ENCODE results near the gene SEMA5B.
A peak's percentile ranks its signal among the peaks of the same experiment; 100 is the strongest.

SEMA5B gene

GRCh38 chr3:123027292-123028232 is at the start of gene SEMA5B:
Gene SEMA5B, minus strand, starts transcription at chr3:123027763. Its CDS starts 66,500 bp downstream, at chr3:122961263.
- Mint-ChIP-seq H3K27ac (peak within 1 kb of the TSS; percentile 18), H3K36me3 (no peaks in the 10 kb centered on the region), H3K27me3 (peaks cover 36% of the 10 kb centered on the region), H3K4me3 (peak within 1 kb of the TSS; percentile 88), H3K4me1 (ENCODE audit: low read depth) (peaks cover 14% of the 10 kb centered on the region), H3K9me3 (ENCODE audit: low read depth) (no peaks in the 10 kb centered on the region)

- no peak overlapping the region for H3K27ac Mint-ChIP-seq
- peaks cover 18% of the 10 kb centered on the region for H3K4me1 Mint-ChIP-seq (ENCODE audit: low read depth)
These were observed 49.2 kb upstream of the SEMA5B start for GRCh38 chr3:123076496-123077418.

GRCh38 chr3:123076112-123076495 is 48.5 kb upstream of the SEMA5B start:
- Mint-ChIP-seq H3K27ac (no peak overlapping the region), H3K4me1 (ENCODE audit: low read depth) (peaks cover 16% of the 10 kb centered on the region), H3K4me3 (no peak overlapping the region), H3K9me3 (ENCODE audit: low read depth) (no peaks in the 10 kb centered on the region), H3K36me3 (peaks cover 2% of the 10 kb centered on the region), H3K27me3 (no peaks in the 10 kb centered on the region)

More at GRCh38 chr3:123076496-123077418, 49.2 kb upstream of the SEMA5B start:
- Mint-ChIP-seq H3K27me3 (no peaks in the 10 kb centered on the region), H3K9me3 (ENCODE audit: low read depth) (no peaks in the 10 kb centered on the region), H3K36me3 (peaks cover 2% of the 10 kb centered on the region), H3K4me3 (no peak overlapping the region)

- no peak overlapping the region for H3K4me3 Mint-ChIP-seq
- H3K27ac Mint-ChIP-seq, result peak overlapping the region; percentile 4
- no peaks in the 10 kb centered on the region for H3K9me3 Mint-ChIP-seq (ENCODE audit: low read depth)
- peaks cover 16% of the 10 kb centered on the region for H3K4me1 Mint-ChIP-seq (ENCODE audit: low read depth)
- H3K27me3 Mint-ChIP-seq, result no peaks in the 10 kb centered on the region
- H3K36me3 Mint-ChIP-seq, result peaks cover 2% of the 10 kb centered on the region
These were observed 47.8 kb upstream of the SEMA5B start for GRCh38 chr3:123075359-123075758.

GRCh38 chr3:123072564-123072963 is 45.0 kb upstream of the SEMA5B start:
- no peak overlapping the region for H3K4me3 Mint-ChIP-seq
- H3K27me3 Mint-ChIP-seq, result no peaks in the 10 kb centered on the region
- H3K27ac Mint-ChIP-seq, result no peak overlapping the region
- no peaks in the 10 kb centered on the region for H3K9me3 Mint-ChIP-seq (ENCODE audit: low read depth)
- H3K36me3 Mint-ChIP-seq, result peaks cover 2% of the 10 kb centered on the region
- peaks cover 30% of the 10 kb centered on the region for H3K4me1 Mint-ChIP-seq (ENCODE audit: low read depth)

GRCh38 chr3:123072152-123072551 is 44.6 kb upstream of the SEMA5B start:
- H3K36me3 Mint-ChIP-seq, result peaks cover 2% of the 10 kb centered on the region

GRCh38 chr3:123071581-123071980 is 44.0 kb upstream of the SEMA5B start:
- peaks cover 31% of the 10 kb centered on the region for H3K4me1 Mint-ChIP-seq (ENCODE audit: low read depth)
- peaks cover 2% of the 10 kb centered on the region for H3K36me3 Mint-ChIP-seq
- no peak overlapping the region for H3K27ac Mint-ChIP-seq
- no peaks in the 10 kb centered on the region for H3K9me3 Mint-ChIP-seq (ENCODE audit: low read depth)
- H3K27me3 Mint-ChIP-seq, result no peaks in the 10 kb centered on the region
- H3K4me3 Mint-ChIP-seq, result no peak overlapping the region

More at GRCh38 chr3:123072152-123072551, 44.6 kb upstream of the SEMA5B start:
- peaks cover 30% of the 10 kb centered on the region for H3K4me1 Mint-ChIP-seq (ENCODE audit: low read depth)
- no peaks in the 10 kb centered on the region for H3K9me3 Mint-ChIP-seq (ENCODE audit: low read depth)
- no peak overlapping the region for H3K4me3 Mint-ChIP-seq
- H3K27me3 Mint-ChIP-seq, result no peaks in the 10 kb centered on the region
- no peak overlapping the region for H3K27ac Mint-ChIP-seq

- Mint-ChIP-seq H3K4me3 (no peak overlapping the region), H3K9me3 (ENCODE audit: low read depth) (no peaks in the 10 kb centered on the region), H3K27me3 (no peaks in the 10 kb centered on the region), H3K27ac (no peak overlapping the region), H3K36me3 (peaks cover 2% of the 10 kb centered on the region), H3K4me1 (ENCODE audit: low read depth) (peaks cover 26% of the 10 kb centered on the region)
These were observed 43.6 kb upstream of the SEMA5B start for GRCh38 chr3:123071146-123071545.

GRCh38 chr3:123070510-123070909 is 42.9 kb upstream of the SEMA5B start:
- no peak overlapping the region for H3K4me3 Mint-ChIP-seq
- H3K27me3 Mint-ChIP-seq, result no peaks in the 10 kb centered on the region
- no peaks in the 10 kb centered on the region for H3K9me3 Mint-ChIP-seq (ENCODE audit: low read depth)
- peaks cover 2% of the 10 kb centered on the region for H3K36me3 Mint-ChIP-seq
- peaks cover 26% of the 10 kb centered on the region for H3K4me1 Mint-ChIP-seq (ENCODE audit: low read depth)
- no peak overlapping the region for H3K27ac Mint-ChIP-seq

- Mint-ChIP-seq H3K4me3 (peak overlapping the region; percentile 95), H3K27ac (peak overlapping the region; percentile 54), H3K36me3 (peaks cover 2% of the 10 kb centered on the region), H3K27me3 (no peaks in the 10 kb centered on the region), H3K4me1 (ENCODE audit: low read depth) (peaks cover 31% of the 10 kb centered on the region), H3K9me3 (ENCODE audit: low read depth) (no peaks in the 10 kb centered on the region)
These were observed 41.2 kb upstream of the SEMA5B start for GRCh38 chr3:123068601-123069381.

GRCh38 chr3:123067689-123068600 is 40.4 kb upstream of the SEMA5B start:
- peaks cover 31% of the 10 kb centered on the region for H3K4me1 Mint-ChIP-seq (ENCODE audit: low read depth)

GRCh38 chr3:123066896-123067688 is 39.5 kb upstream of the SEMA5B start, which contains the start of gene PDIA5:
Gene PDIA5, plus strand, starts transcription at chr3:123067025. Its CDS starts 140 bp downstream, at chr3:123067165.
- Mint-ChIP-seq H3K27ac (peak within 1 kb of the TSS; percentile 78), H3K36me3 (peaks cover 2% of the 10 kb centered on the region), H3K4me1 (ENCODE audit: low read depth) (peaks cover 26% of the 10 kb centered on the region), H3K4me3 (peak within 1 kb of the TSS; percentile 95), H3K9me3 (ENCODE audit: low read depth) (no peaks in the 10 kb centered on the region), H3K27me3 (no peaks in the 10 kb centered on the region)

More at GRCh38 chr3:123067689-123068600, 40.4 kb upstream of the SEMA5B start:
- H3K27me3 Mint-ChIP-seq, result no peaks in the 10 kb centered on the region
- H3K4me3 Mint-ChIP-seq, result peak overlapping the region; percentile 95
- H3K9me3 Mint-ChIP-seq (ENCODE audit: low read depth), result no peaks in the 10 kb centered on the region
- H3K36me3 Mint-ChIP-seq, result peaks cover 2% of the 10 kb centered on the region
- peak overlapping the region; percentile 78 for H3K27ac Mint-ChIP-seq

GRCh38 chr3:123066599-123066895 is 39.0 kb upstream of the SEMA5B start:
- Mint-ChIP-seq H3K9me3 (ENCODE audit: low read depth) (no peaks in the 10 kb centered on the region), H3K36me3 (peaks cover 2% of the 10 kb centered on the region), H3K27ac (peak overlapping the region; percentile 54), H3K4me1 (ENCODE audit: low read depth) (peaks cover 25% of the 10 kb centered on the region), H3K4me3 (peak overlapping the region; percentile 95), H3K27me3 (no peaks in the 10 kb centered on the region)
